Measurements from ENCODE around the gene TGFB2.

DNA sequence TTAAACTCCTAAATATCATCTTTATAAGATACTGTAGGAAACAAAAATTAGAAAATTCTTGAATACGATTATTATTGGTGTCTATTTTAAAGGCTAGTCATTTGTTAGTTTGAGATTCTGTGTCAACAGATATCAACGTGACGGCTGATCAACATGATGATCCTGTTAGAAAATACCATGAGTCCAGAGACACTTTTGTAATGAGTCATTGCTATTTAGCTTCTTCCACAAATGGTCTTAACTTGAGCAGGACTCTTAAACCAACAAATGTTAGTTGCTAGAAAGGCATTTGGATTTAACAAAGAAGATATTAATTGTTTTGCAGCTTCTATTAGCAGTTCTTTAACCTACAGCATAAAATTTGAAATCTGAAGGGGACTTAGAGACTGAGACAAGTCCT is 131.2 kb downstream of the TGFB2 start:
- no peak for TF ChIP-seq CTCF (optimal IDR thresholded peaks at IDR 0.05 in 1 of 3, IDR thresholded peaks at IDR 0.05 in 1 of 3, conservative IDR thresholded peaks at IDR 0.05 in 1 of 3; ENCODE audit: extremely low read depth in 1 of 3, insufficient read depth in 2 of 3, low read length in 3 of 3)
- TF ChIP-seq EZH2 (IDR thresholded peaks at IDR 0.05; ENCODE audit: low read length), result no peak

Data from keratinocyte (primary cell).